GM12864 (cell line): ENCODE data around the gene MAST2.

Source experiments
- DNase-seq: peaks from one replicate; pipeline ENCODE4 v3.0.0-alpha.2; 2011; ENCODE audit warnings: low read depth
- H3K4me3 ChIP-seq: 2 replicates; pipeline ENCODE4 v1.5.1; 2011; ENCODE audit warnings: mild to moderate bottlenecking, low read depth, low read length, control low read depth
- TF ChIP-seq, protein P1 (sequence below): IDR thresholded peaks from 2 replicates; pipeline ENCODE4 v1.5.1; 2011; ENCODE audit warnings: low read depth, mild to moderate bottlenecking, moderate library complexity, low read length, control low read depth, inconsistent platforms; ENCODE audit errors: missing control alignments

Gene MAST2

DNA sequence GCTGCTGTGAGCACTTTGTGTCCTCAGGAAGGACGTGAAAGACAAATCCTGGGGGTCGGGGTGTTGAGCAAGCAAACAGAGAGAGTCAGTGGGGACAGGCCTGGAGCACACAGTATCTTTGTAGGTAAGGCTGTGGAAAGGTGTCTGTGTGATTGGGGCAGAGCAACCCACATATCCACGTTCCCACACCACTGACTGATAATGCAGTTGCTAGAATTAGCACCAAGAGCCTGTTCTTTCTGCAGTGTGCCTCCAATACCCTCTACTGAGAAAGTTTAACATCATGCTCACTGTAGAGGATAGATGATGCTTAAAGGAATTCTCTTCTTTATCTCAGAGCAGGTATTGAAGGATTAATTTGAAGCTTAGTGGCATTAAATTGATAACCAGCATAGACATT is 167.9 kb downstream of the MAST2 start:
- H3K4me3 ChIP-seq, result no peak overlapping the region
- no peak for DNase-seq
- TF ChIP-seq, protein P1, sequence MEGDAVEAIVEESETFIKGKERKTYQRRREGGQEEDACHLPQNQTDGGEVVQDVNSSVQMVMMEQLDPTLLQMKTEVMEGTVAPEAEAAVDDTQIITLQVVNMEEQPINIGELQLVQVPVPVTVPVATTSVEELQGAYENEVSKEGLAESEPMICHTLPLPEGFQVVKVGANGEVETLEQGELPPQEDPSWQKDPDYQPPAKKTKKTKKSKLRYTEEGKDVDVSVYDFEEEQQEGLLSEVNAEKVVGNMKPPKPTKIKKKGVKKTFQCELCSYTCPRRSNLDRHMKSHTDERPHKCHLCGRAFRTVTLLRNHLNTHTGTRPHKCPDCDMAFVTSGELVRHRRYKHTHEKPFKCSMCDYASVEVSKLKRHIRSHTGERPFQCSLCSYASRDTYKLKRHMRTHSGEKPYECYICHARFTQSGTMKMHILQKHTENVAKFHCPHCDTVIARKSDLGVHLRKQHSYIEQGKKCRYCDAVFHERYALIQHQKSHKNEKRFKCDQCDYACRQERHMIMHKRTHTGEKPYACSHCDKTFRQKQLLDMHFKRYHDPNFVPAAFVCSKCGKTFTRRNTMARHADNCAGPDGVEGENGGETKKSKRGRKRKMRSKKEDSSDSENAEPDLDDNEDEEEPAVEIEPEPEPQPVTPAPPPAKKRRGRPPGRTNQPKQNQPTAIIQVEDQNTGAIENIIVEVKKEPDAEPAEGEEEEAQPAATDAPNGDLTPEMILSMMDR, result no peak

DNA sequence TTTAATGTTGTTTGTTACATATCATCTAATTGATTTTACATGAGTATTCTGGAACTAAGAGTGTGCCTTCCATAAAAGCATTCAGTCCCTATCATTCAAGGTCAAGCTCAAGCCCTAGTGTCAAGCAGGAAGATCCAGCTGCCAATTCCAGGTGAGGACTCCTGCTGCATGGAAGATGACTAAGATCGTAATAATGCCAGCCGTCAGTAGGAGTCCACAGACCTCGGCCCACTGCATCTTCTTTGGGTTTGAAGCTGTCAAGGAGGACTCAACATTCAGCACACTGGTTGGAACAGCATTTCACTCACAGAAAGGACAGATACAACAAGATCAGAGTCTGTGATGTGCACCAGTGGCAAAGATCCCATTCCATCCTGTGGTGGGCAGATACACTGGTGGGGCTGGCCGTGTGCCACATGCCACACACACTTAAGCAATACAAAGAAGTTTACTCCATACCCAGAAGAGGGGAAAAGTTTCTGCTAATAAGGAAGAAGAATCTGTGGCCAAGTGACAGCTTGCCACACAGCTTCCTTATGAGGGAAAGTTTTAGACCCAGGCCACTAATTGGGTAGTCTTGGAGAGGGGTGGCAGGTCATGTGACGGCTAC is 168.6 kb downstream of the MAST2 start:
- H3K4me3 ChIP-seq, result no peak overlapping the region
- TF ChIP-seq, protein P1, result no peak
- no peak for DNase-seq

DNA sequence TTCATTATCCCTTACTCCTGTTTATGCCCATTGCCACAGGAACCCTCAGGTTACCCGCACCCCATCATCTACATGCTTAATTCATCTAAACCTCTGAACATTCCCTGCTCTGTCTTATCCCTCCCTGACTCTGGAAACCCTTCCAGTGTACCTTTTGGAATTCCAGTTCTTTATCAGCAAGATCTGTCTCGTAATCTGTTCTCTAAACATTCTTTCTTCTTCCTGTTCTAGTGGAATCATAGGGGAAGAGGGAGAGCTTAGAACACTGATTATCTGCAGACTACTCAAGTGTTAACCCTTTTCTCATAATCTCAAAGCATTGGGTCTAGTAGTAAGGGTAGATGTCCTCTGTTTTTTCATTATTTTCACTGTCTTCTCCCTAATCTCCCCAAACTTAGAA is 169.2 kb downstream of the MAST2 start:
- no peak overlapping the region for H3K4me3 ChIP-seq
- no peak for DNase-seq
- TF ChIP-seq, protein P1, result no peak

DNA sequence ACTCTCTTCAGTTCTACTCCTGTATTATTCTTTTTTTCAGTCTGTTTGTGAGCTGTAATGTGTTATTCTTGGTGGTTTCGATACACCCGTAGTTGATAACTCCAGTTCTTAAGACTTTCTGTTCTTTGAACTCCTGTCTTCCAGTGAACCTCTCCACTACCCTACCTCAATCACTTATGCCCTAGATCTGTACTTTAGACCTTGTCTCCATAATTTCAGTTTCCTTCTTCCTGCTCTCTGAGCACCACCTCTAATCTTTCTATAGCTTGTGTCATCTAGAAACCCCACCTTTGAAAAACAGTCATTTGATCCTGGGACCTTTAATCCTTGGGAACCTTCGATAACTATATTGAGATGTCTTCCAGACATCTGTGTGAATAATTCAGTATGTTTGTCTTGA is 169.7 kb downstream of the MAST2 start:
- no peak overlapping the region for H3K4me3 ChIP-seq
- TF ChIP-seq, protein P1, result no peak
- DNase-seq, result no peak

DNA sequence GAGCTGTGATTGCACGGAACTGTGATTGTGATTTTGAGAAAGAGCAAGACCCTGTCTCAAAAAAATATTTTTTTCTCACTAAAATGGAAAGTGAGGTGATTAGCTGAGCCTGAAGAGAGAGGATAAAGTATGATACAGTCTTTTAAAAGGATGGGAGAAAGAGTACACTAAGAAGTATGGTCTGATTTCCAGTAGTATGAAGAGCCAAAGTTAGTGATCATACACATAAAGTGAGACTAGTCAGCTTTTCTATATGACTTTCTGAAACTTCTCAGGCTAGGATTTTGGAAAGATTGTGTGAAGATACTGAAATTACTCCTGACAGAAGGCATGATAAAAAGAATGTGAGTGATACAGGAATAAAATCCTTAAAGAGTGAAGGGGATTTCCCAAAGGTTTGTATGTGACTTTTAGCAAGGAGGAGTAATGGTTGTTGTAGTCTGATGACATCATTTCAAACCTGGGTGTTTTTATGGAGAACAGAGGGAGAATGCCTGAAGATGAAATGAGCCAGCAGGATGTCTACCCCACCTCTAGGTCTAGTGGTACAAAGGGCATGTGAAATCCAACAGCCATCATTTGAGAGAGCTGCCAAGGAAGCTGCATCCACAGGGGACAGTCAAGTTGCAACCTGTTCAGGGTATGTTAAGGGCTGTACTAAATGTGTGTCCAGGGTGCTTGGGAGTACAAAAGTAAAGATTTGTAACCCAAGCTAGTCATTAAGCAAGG is 171.3 kb downstream of the MAST2 start:
- TF ChIP-seq, protein P1, result no peak
- no peak for DNase-seq
- no peak overlapping the region for H3K4me3 ChIP-seq

DNA sequence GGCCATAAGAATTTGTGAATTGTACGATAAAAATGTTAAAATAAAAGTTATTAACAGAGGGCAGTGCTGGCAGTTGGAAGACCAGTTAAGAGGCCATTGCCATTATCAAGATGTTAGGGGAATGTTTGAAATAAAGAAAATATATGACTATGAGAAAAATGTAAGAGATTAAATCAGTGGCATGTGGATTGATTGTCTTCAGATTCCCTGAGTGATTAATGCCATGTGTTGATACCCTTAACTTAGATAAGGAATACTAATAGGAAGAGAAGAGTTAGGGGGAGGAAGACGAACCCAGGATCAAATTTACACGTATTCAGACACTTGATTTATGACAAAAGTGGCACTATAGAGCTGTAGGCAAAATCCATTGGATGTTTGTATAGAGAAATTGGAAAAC is 173.2 kb downstream of the MAST2 start:
- DNase-seq, result no peak
- no peak overlapping the region for H3K4me3 ChIP-seq
- TF ChIP-seq, protein P1, result no peak
